SJSA1 (cell line): ENCODE measurements around the gene FKBP15. TPM values are rescaled to one million over a fixed set of nuclear protein-coding genes. Genes with fewer than 3 reads are reported as not detected.
"Not testable (repeated sequence)": the region's sequence is repeated elsewhere in the genome, so short reads cannot be mapped to it uniquely, and the experiment has no call there.

ENCODE experiments used
- DNase-seq, 2 experiments: peaks; one replicate each; pipeline ENCODE4 v3.0.0-alpha.2; 2015 to 2020; ENCODE audit warnings: low spot score in 2 of 2, low read depth in 1 of 2
- H3K27ac ChIP-seq: fragments of 250-450 bp; sonication (Bioruptor Pico); 2 replicates; pipeline ENCODE4 v1.5.1; 2020; ENCODE audit warnings: mild to moderate bottlenecking, moderate library complexity
- H3K27me3 ChIP-seq: fragments of 250-450 bp; sonication (Bioruptor Pico); replicated peaks from 2 replicates; pipeline ENCODE4 v1.5.1; 2020; ENCODE audit warnings: mild to moderate bottlenecking, moderate library complexity
- H3K36me3 ChIP-seq: fragments of 250-450 bp; sonication (Bioruptor Pico); 2 replicates; pipeline ENCODE4 v1.5.1; 2020; ENCODE audit warnings: mild to moderate bottlenecking
- H3K4me1 ChIP-seq: fragments of 250-450 bp; sonication (Bioruptor Pico); replicated peaks from 2 replicates; pipeline ENCODE4 v1.6.1; 2021; ENCODE audit warnings: mild to moderate bottlenecking
- H3K4me3 ChIP-seq: fragments of 250-450 bp; sonication (Bioruptor Pico); 2 replicates; pipeline ENCODE4 v1.5.1; 2020; ENCODE audit warnings: mild to moderate bottlenecking
- H3K9me3 ChIP-seq: fragments of 250-450 bp; sonication (Bioruptor Pico); replicated peaks from 2 replicates; pipeline ENCODE4 v1.5.1; 2020; ENCODE audit warnings: mild to moderate bottlenecking
- total RNA-seq: library from RNA; depleted of rRNA; stranded (reverse); fragments of >200 nt; shearing (Covaris generic); gene quantifications from 2 replicates; pipeline ENCODE4 v1.2.3, GENCODE V29; 2014; rRNA removed

Gene FKBP15
- total RNA-seq, 1 experiment from 2014 or later = 22.9 TPM

- not testable (repeated sequence) for H3K27me3 ChIP-seq, H3K9me3 ChIP-seq, H3K4me3 ChIP-seq, H3K4me1 ChIP-seq, H3K27ac ChIP-seq, DNase-seq, H3K36me3 ChIP-seq
These were observed 80.2 kb downstream of the FKBP15 start for GRCh38 chr9:113140896-113141295.

- Histone ChIP-seq H3K9me3 (no peaks in the 10 kb centered on the region), H3K4me1 (no peaks in the 10 kb centered on the region), H3K36me3 (no peaks in the 10 kb centered on the region), H3K27ac (no peak overlapping the region), H3K27me3 (no peaks in the 10 kb centered on the region), H3K4me3 (no peak overlapping the region)
- DNase-seq = no peak
These were observed 81.1 kb downstream of the FKBP15 start for GRCh38 chr9:113139953-113140352.

GRCh38 chr9:113139225-113139829 is 81.8 kb downstream of the FKBP15 start:
- Histone ChIP-seq H3K36me3 (no peaks in the 10 kb centered on the region), H3K27me3 (no peaks in the 10 kb centered on the region), H3K4me3 (no peak overlapping the region), H3K27ac (no peak overlapping the region), H3K4me1 (no peaks in the 10 kb centered on the region), H3K9me3 (no peaks in the 10 kb centered on the region)
- DNase-seq = no peak

GRCh38 chr9:113138760-113139159 is 82.3 kb downstream of the FKBP15 start:
- DNase-seq = no peak
- Histone ChIP-seq H3K9me3 (no peaks in the 10 kb centered on the region), H3K4me1 (no peaks in the 10 kb centered on the region), H3K27me3 (no peaks in the 10 kb centered on the region), H3K27ac (no peak overlapping the region), H3K4me3 (no peak overlapping the region), H3K36me3 (no peaks in the 10 kb centered on the region)

GRCh38 chr9:113137196-113138168 is 83.6 kb downstream of the FKBP15 start:
- H3K4me3 ChIP-seq = no peak overlapping the region
- H3K4me1 ChIP-seq = no peaks in the 10 kb centered on the region
- no peak overlapping the region for H3K27ac ChIP-seq
- no peaks in the 10 kb centered on the region for H3K9me3 ChIP-seq
- no peak for DNase-seq
- no peaks in the 10 kb centered on the region for H3K36me3 ChIP-seq
- H3K27me3 ChIP-seq = no peaks in the 10 kb centered on the region

- H3K4me3 ChIP-seq = no peak overlapping the region
- no peak overlapping the region for H3K27ac ChIP-seq
- no peaks in the 10 kb centered on the region for H3K4me1 ChIP-seq
- no peaks in the 10 kb centered on the region for H3K9me3 ChIP-seq
- DNase-seq = no peak
- no peaks in the 10 kb centered on the region for H3K36me3 ChIP-seq
- no peaks in the 10 kb centered on the region; the same call in 1 of the 2 replicates for H3K27me3 ChIP-seq
These were observed 89.4 kb downstream of the FKBP15 start for GRCh38 chr9:113131689-113132151.

- Histone ChIP-seq H3K4me3 (no peak overlapping the region), H3K27ac (no peak overlapping the region)
- no peak for DNase-seq
These were observed 91.2 kb downstream of the FKBP15 start for GRCh38 chr9:113129884-113130283.

GRCh38 chr9:113129466-113129865 is 91.6 kb downstream of the FKBP15 start:
- Histone ChIP-seq H3K36me3 (no peaks in the 10 kb centered on the region), H3K9me3 (no peaks in the 10 kb centered on the region), H3K4me1 (no peaks in the 10 kb centered on the region), H3K27ac (no peak overlapping the region), H3K4me3 (no peak overlapping the region), H3K27me3 (no peaks in the 10 kb centered on the region; the same call in 1 of the 2 replicates)
- no peak for DNase-seq

More at GRCh38 chr9:113129884-113130283, 91.2 kb downstream of the FKBP15 start:
- H3K36me3 ChIP-seq = no peaks in the 10 kb centered on the region
- H3K9me3 ChIP-seq = no peaks in the 10 kb centered on the region
- H3K4me1 ChIP-seq = no peaks in the 10 kb centered on the region
- no peaks in the 10 kb centered on the region; the same call in 1 of the 2 replicates for H3K27me3 ChIP-seq

- H3K27ac ChIP-seq = no peak overlapping the region
- H3K27me3 ChIP-seq = no peaks in the 10 kb centered on the region; the same call in 1 of the 2 replicates
- H3K4me1 ChIP-seq = no peaks in the 10 kb centered on the region
- H3K36me3 ChIP-seq = no peaks in the 10 kb centered on the region
- no peak for DNase-seq
- H3K9me3 ChIP-seq = no peaks in the 10 kb centered on the region
- no peak overlapping the region for H3K4me3 ChIP-seq
These were observed 95.6 kb downstream of the FKBP15 start for GRCh38 chr9:113125386-113126035.

- H3K4me3 ChIP-seq, H3K9me3 ChIP-seq, H3K4me1 ChIP-seq, H3K27ac ChIP-seq, H3K36me3 ChIP-seq, H3K27me3 ChIP-seq, DNase-seq: not testable (repeated sequence)
These were observed 102.2 kb downstream of the FKBP15 start for GRCh38 chr9:113118829-113119228.

Other genes starting within 250 kb of the FKBP15 start
- gene ZNF883, start 209.1 kb downstream of the FKBP15 start, total RNA-seq = 0.05 TPM in 1 of 2 replicates, not detected in the other
- gene ZFP37, start 164.6 kb downstream of the FKBP15 start, total RNA-seq = 0.31 and 1.00 TPM in 2 replicates
- gene SLC31A2, start 70.3 kb downstream of the FKBP15 start, total RNA-seq = 7.9 and 8.5 TPM in 2 replicates
- 9.9 and 18.4 TPM in 2 replicates for gene SLC31A1, start 267 bp upstream of the FKBP15 start, total RNA-seq
- 33.2 and 48.3 TPM in 2 replicates for gene CDC26, start 54.3 kb upstream of the FKBP15 start, total RNA-seq
- 29.9 and 33.0 TPM in 2 replicates for gene PRPF4, start 54.4 kb upstream of the FKBP15 start, total RNA-seq
- gene RNF183, start 82.1 kb upstream of the FKBP15 start, total RNA-seq = not detected in 2 replicates
- gene WDR31, start 119.0 kb upstream of the FKBP15 start, total RNA-seq = 0.24 and 2.0 TPM in 2 replicates
- not detected in 2 replicates for gene BSPRY, start 128.3 kb upstream of the FKBP15 start, total RNA-seq
- gene HDHD3, start 155.7 kb upstream of the FKBP15 start, total RNA-seq = 1.5 and 5.8 TPM in 2 replicates
- gene ALAD, start 180.0 kb upstream of the FKBP15 start, total RNA-seq = 8.7 and 11.4 TPM in 2 replicates
- 72.3 and 84.7 TPM in 2 replicates for gene POLE3, start 189.4 kb upstream of the FKBP15 start, total RNA-seq
- 0.13 and 0.81 TPM in 2 replicates for gene C9orf43, start 189.5 kb upstream of the FKBP15 start, total RNA-seq
- 49.0 and 54.8 TPM in 2 replicates for gene RGS3, start 242.4 kb upstream of the FKBP15 start, total RNA-seq